Amniotic stem cell (primary cell): ENCODE measurements around the gene CHRNA7.

Experiments used
- DNase-seq: peaks from one replicate; lab custom pipeline; 2025; lab: John Stamatoyannopoulos, UW

CHRNA7 gene

DNA sequence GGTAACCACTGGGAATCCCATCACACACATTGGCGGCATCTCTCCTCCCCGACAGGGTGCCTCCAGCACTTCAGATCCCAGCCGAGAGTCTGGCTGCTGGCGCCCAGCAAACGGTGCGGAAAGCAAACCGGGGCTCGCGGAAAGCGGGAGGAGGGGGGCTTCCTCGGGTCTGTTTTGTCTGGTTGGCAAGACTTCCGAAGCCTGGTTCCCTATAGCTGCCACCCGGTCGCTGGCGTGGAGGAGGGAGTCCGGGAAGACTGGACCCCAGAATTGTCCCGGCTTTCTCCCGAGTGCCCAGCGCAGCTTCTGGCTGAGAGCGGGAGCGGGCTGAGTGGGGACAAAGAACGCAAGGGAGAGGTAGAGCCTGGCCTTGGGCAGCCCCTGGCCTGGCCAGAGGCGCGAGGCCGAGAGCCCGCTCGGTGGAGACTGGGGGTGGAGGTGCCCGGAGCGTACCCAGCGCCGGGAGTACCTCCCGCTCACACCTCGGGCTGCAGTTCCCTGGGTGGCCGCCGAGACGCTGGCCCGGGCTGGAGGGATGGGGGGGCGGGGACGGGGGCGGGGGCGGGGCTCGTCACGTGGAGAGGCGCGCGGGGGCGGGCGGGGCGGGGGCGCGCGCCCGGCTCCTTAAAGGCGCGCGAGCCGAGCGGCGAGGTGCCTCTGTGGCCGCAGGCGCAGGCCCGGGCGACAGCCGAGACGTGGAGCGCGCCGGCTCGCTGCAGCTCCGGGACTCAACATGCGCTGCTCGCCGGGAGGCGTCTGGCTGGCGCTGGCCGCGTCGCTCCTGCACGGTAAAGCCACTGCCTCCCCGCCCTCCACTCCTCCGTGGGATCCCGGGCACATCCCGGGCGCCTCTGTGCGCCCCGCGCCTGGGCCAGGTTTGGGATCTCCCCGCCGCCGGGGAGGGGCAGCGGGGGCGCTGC, at the start of gene CHRNA7:
Gene CHRNA7 (plus strand): TSS at position 654 of the 920 bp plus-strand sequence. CDS start 80 bp downstream, at position 734.
- DNase-seq, result peak; percentile 19

DNA sequence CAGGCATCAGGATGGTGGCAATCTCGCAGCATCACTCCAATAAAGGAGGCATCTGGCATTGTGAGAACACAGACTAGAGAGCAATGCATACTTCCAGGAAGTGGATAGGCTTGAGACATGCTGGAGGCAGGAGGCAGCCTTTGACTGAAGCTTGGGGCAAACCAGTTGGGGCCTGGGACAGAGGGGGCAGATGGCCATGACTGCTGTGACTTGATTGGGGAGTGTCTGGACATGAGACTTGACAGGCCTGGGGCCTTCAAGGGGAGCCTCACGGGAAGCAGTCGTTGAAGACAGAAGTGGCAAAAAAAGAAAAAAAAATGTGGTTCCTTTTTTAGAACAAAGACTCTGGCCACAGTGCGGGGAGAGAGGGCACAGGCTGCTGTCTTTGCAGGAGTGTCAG, 44.7 kb upstream of the CHRNA7 start:
- DNase-seq, result no peak

GRCh38 chr15:31993062-31993461, 37.3 kb upstream of the CHRNA7 start:
- no peak for DNase-seq

DNA sequence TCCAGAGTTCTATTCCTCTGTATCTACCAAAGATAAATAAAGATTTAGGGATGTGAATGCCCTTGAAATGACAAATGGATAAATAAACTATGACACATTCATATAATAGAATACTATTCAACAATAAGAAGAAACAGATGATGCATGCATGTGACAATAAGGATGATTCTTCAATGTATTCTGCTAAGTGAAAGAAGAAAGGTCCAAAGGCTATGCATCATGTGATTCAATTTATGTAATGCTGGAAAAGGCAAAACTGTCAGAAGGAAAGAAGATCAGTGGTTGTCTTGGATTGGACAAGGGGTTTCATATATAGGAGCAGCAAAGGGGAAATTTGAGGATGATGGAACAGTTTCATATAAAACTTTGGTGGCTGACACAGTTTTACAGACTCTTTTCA, 32.6 kb upstream of the CHRNA7 start:
- DNase-seq, result no peak

DNA sequence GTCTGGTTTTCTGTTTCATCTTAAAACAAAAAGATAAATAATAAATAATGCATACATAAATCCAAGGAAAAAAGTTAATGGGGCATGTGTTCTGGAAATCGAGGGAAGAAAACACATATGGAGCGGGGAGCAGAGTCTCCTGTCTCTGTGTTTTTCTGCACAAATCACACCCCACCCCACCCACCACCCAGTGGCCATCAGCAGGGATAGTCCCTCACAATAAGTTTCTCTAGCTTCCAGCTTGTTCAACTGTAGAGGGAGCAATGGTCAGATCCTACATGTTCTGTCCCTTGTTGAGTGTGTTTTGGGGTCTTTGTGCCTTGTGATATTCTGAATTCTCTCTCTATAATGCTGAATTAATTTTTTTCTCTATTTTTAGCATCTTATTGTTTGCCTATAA, 26.8 kb upstream of the CHRNA7 start:
- DNase-seq, result no peak

- DNase-seq, result no peak
Measured at GRCh38 chr15:32004249-32004648, 26.1 kb upstream of the CHRNA7 start.

- DNase-seq, result no peak
Measured at GRCh38 chr15:32007355-32007960, 22.9 kb upstream of the CHRNA7 start.

GRCh38 chr15:32014953-32015352, 15.4 kb upstream of the CHRNA7 start:
- no peak for DNase-seq

GRCh38 chr15:32020156-32020555, 10.2 kb upstream of the CHRNA7 start:
- DNase-seq, result no peak

GRCh38 chr15:32028921-32029320, 1.4 kb upstream of the CHRNA7 start:
- DNase-seq, result no peak

GRCh38 chr15:32029409-32029861, 880 bp upstream of the CHRNA7 start:
- no peak for DNase-seq

- no peak for DNase-seq
Measured at GRCh38 chr15:32030795-32031194, 480 bp downstream of the CHRNA7 start.

- no peak for DNase-seq
Measured at GRCh38 chr15:32033186-32033890, 3.0 kb downstream of the CHRNA7 start.

- DNase-seq, result no peak
Measured at GRCh38 chr15:32034106-32034505, 3.8 kb downstream of the CHRNA7 start.

DNA sequence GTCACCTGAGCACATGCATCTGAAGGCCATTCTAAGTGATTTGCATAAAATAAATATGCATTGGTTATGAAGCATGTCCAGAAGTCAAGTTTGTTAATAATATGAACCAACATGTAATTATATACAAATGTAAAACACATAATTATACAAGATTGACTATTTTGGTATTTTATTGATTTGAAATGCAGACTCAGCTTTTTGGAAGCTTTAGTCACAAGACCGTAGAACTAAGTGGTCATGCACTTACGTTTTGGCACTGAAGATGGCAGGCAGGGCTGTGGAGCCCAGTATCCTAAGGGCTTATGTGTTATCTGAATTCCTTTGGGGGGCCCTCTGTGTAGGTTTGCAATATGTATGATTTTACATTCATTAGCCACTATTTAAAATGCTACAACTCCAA, 5.0 kb downstream of the CHRNA7 start:
- no peak for DNase-seq

GRCh38 chr15:32036971-32037370, 6.7 kb downstream of the CHRNA7 start:
- no peak for DNase-seq

- no peak for DNase-seq
Measured at GRCh38 chr15:32041294-32041693, 11.0 kb downstream of the CHRNA7 start.

DNA sequence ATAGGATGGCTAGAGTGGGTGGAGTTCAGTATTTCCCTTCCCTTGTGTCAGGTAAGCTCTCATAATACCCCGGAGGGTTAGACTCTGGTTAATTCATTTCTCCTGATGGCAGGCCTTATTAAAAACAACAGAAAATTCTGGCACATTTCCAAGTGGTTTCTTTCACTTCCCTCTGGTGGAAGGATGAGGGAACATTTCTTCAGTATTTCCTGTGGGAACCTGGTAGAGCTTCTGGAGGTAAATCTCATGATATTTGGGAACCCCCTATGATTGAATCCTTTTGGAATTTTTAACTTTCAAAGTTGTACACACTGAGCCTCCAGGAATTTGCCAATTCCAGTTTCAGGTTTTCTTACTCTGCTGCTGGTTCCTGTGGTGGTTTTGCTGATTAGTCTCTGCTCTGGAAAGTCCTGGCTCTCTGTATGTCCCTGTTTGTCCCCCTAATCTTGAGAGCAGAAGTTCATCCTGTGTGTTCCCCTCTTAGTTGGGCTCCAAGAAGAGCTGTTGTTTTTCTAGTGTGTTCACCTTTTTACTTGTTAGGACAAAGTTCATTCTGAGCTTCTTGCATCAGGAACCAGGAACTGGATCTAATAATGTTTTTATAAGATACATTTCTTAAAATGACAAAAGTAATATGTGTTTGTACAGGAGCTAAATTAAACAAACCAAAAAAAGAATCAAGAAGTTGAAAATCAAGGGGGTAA, 12.1 kb downstream of the CHRNA7 start:
- no peak for DNase-seq

- no peak for DNase-seq
Measured at GRCh38 chr15:32053719-32054118, 23.4 kb downstream of the CHRNA7 start.

- no peak for DNase-seq
Measured at GRCh38 chr15:32057876-32058425, 27.6 kb downstream of the CHRNA7 start.

DNA sequence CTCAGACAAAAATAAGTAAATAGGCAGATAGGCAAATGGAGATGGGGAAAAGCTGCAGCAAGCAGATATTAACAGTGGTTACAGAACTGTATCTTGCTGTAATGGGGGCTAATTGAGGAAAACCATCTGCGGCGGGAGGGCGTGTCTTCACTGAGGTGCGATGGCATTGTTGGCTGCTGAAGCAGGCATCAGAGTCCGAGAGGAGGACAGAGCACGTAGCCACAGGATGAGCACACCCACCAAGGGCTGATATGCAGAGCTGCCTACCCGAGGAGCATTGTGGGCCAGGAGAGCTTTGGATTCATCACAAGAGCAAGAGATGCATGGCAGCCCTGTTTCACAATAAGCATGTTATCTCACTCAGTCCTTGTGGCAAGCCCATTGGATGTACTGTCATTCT, 30.4 kb downstream of the CHRNA7 start:
- no peak for DNase-seq

DNA sequence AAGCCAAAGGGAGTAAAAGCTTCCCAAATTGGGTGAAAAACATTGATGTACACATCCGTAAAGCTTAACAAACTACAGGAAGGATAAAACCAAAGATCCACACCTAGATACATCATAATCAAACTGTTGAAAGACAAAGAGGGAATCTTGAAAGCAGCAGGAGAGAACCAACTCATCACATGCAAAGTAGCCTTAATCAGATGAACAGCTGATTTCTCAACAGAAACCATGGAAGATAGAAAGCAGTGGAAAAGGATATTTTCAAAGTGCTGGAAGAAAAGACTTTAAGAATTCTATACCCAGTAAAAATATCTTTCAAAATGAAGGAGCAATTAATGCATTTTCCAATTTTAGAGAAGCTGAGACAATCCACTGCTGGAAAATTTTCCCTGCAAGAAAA, 36.8 kb downstream of the CHRNA7 start:
- no peak for DNase-seq
